IPS-18c (cell line): ENCODE results near the gene INHBC.

Experiments used
- H3K4me3 ChIP-seq: 2 replicates; pipeline ENCODE4 v1.7.0; 2013; ENCODE audit warnings: low read depth, mild to moderate bottlenecking, low read length, moderate library complexity; ENCODE audit not compliant: insufficient read depth
- H3K9me3 ChIP-seq: one replicate; pipeline ENCODE4 v1.6.1; 2013; ENCODE audit warnings: mild to moderate bottlenecking, low read length, moderate library complexity; ENCODE audit not compliant: control insufficient read depth, insufficient read depth

Gene INHBC

GRCh38 chr12:57471661-57472060 lies 37.1 kb downstream of the INHBC start:
- no peak overlapping the region for H3K4me3 ChIP-seq
- H3K9me3 ChIP-seq, result no peaks in the 10 kb centered on the region

DNA sequence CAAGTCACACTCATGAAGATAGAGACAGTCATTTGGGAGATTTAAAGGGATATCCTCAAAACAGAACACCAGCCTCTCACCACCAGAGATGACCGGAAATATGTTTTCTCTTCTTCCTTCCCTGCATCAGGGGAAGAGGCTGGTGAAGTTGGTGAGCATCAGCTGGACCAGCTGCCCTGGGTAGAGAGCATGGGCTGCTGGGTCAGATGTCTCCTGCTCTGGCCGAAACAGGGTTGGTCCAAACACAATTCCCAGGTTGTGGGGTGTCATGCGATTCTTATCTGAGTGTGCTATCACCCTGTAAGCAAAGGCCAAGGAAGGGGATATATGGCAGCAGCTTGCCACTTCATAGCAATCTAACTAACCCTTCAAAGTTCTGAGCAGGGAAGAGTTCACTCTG lies 37.8 kb downstream of the INHBC start:
- H3K9me3 ChIP-seq, result no peaks in the 10 kb centered on the region
- H3K4me3 ChIP-seq, result no peak overlapping the region

- Histone ChIP-seq H3K4me3 (no peak overlapping the region), H3K9me3 (no peaks in the 10 kb centered on the region)
Observed at GRCh38 chr12:57473392-57473791, 38.8 kb downstream of the INHBC start.

GRCh38 chr12:57473886-57474285 lies 39.3 kb downstream of the INHBC start:
- no peak overlapping the region for H3K4me3 ChIP-seq

GRCh38 chr12:57474430-57474829 lies 39.8 kb downstream of the INHBC start:
- Histone ChIP-seq H3K9me3 (no peaks in the 10 kb centered on the region), H3K4me3 (no peak overlapping the region)

More at GRCh38 chr12:57473886-57474285, 39.3 kb downstream of the INHBC start:
- H3K9me3 ChIP-seq, result no peaks in the 10 kb centered on the region

DNA sequence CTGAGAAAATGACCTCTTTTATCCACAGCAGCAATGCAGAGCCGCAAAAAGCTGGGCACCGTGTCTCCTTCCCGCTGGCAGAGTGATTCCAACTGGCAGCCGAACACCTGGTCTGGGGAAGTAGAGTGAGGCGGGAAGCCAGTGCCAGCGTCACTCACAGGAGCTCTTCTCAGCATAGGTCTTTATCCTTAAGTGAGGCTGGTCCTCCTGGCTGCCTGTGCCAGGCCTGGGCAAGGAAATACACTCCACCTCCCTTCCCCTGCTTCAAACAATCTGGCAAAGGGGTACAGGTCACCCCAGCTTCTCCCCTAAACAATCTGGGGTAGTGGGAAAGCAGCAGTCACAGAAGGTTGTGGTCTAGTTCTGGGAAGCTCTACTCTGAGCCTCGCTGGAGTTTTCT lies 40.3 kb downstream of the INHBC start:
- peak overlapping the region; percentile 55; the same call in 1 of the 2 replicates for H3K4me3 ChIP-seq

DNA sequence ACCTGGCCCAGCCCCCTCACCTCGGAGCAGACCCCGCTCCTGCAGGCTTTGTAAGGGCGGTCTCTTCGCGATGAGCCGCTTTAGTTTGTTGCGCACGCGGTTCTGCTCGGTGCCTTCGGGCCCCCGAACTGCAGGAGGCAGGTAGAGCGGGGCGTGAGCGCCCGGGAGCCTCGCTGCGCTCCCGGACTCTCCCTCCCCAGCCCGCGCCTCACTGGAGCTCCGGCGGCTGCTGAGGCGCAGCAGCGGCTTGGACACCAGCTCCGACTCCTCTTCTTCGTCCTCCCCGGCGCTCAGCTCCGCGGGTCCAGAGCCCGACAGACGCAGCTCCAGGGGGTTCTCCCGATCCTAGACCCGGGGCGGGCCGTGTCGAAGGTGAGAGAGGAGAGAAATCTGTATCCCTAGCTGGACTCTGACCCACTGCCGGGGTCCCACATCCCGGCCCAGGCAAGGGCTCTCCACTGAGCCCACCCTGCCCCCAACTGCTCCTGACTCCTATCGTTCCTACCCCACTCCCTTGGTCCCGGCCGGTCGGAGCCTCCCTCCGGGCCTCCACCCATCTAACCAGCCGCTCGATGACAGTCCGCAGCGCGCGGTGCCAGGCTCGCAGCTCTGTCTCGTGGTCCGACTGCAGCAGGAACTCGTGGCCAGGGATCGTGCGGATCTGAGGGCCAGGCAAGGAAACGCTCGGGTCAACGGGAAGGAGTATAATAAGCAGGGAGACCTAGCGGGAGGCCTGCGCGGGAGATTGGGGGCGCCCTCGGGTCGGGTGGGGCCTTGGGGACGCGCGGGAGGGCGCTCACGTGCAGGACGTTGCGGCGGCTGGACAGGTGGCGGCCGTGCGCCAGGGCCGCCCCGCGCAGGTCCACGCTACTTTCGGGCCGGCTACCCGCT lies 40.9 kb downstream of the INHBC start:
- Histone ChIP-seq H3K9me3 (no peaks in the 10 kb centered on the region), H3K4me3 (peak overlapping the region; percentile 55)

More for the DNA sequence above, 40.3 kb downstream of the INHBC start:
- no peaks in the 10 kb centered on the region for H3K9me3 ChIP-seq

DNA sequence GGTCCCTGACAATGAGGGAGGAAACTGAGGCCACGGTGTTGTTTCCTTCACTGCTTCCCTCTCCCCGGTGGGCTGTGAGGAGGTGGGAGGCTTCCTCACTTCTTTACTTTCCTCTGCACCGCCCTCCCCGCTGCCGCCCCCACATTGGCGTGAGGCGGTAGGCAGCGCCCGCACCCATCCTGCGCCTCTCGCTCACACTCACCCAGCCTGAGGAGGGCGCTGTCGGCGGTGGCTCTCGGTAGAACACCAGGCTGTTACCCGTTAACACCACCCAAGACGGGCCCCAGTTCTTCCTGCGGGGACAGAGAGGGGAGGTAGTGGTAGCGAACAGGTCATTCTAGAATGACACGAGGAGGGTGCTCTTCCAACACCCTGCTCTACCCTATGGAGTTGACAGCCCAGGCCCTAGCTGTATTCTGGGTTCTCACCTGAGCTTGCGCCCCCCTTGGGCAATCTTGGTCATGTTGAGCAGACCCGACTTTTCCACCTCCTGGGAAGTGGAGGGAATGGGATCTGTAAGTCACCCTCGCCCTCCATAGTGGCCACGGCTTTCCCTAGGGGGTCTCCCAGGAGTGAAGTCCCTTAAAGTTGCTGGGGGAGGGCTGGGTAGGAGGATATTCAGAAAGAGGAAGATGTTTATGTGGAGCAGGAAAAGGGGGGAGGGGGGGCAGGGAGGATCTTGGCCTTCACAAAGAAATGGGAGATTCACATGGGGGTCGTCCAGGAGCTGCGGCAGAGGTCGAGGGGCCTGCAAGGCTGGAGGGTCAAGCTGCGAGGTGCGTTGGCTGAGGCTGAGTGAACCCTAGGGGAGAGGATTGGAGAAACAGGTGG lies 41.8 kb downstream of the INHBC start:
- peak overlapping the region; percentile 55 for H3K4me3 ChIP-seq
- H3K9me3 ChIP-seq, result no peaks in the 10 kb centered on the region

DNA sequence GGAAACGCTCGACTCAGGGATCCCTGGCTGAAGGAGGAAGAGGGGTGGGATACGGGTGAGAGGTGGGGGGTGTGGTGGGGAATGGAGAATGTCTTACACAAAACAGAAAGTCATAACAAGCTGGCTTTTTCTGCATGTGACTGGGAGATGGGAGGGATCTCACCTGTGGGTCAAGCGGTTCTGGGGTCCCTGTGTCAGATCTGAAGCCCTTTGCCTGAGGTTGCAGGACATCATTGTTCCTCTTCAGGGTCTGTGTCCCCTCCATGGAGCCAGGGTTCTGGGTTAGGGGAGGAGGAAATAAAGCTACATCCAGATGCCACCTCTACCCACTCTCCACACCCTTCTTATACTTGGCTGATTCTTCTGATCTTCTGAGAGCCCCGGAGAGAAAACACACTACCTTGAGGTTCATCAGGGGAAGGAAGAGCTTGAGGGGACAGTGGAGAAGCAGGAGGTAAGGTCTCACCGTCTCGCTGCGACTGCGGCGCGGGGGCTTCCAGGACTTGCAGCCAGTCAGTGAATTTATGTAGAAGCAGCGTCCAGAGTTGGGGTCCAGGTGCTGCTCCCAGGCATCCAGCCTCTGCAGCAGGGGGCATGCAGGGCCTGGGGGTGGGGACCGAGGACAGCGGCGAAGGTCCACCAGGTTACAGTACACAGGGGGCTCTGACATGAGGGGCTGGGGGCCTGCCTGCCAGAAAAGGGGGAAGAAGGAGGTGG lies 42.6 kb downstream of the INHBC start:
- no peak overlapping the region for H3K4me3 ChIP-seq

DNA sequence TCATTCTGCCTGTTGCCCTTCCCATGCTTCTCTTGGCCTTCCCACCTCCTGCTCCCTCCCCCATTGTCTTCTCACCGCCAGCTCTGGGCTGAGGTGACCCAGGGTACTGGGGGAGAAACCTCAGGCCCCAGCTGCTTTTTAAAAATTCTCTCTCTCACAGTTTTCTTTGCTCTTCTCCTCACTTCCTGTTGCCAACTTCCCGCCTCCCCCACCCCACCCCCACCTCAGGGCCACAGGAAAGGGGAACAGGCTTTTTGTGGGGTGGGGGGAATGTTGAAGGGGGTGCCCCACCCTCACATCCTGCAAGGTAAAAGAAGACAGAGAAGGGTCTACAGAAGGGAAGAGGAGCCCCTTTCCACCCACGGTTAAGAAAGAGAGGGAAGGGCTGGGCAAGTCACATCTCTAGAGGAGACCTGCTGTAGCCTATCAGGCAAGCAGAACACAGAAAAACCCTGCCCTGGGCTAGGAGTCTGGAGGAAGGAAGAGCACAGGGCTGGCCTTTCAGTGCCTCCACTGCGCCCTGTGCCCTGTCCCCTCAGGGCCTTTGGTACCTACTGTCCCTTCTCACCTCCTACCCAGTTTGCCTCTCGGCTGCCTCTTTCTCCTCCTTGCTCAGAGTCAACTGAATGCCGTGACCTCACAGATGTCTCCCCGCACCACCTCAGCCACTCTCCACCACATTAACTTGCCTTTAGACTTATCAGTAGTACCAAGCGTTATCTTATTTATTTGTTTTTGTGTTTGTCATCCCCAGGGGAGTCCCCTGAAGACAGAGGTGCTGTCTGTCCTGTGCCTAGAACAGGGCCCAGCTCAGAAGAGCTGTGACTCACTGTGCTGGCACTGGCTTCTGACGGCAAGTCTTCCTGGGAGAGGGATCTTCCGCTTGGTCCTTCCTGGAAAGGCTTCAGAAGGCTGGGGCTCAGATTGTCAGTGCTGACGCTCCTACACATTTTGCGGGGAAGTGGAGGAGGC lies 43.4 kb downstream of the INHBC start:
- Histone ChIP-seq H3K4me3 (no peak overlapping the region), H3K9me3 (no peaks in the 10 kb centered on the region)

More for the DNA sequence above, 42.6 kb downstream of the INHBC start:
- H3K9me3 ChIP-seq, result no peaks in the 10 kb centered on the region

DNA sequence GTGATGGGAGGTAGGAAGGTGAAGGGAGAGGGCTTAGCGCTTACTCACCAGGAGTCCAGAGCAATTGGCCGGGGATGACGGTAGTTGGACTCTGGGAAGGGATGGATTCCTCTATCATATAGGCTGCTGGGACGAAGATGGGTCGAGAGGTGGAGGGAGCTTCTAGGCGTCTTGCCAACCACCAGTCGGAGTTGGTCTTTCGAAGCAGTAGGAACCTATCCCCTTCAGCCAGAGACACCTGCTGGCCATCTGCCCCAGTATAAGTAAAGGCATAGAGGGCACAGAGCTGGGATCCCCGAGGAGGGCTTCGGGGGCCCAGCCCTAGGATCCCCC lies 44.4 kb downstream of the INHBC start:
- Histone ChIP-seq H3K4me3 (no peak overlapping the region), H3K9me3 (no peaks in the 10 kb centered on the region)

GRCh38 chr12:57479376-57480115 lies 45.0 kb downstream of the INHBC start, which contains the start of gene ARHGAP9:
Gene ARHGAP9, minus strand, starts transcription at chr12:57479866. Its CDS starts 460 bp downstream, at chr12:57479406.
- Histone ChIP-seq H3K4me3 (no peak within 1 kb of the TSS), H3K9me3 (no peaks in the 10 kb centered on the region)

- H3K4me3 ChIP-seq, result no peak overlapping the region
- no peaks in the 10 kb centered on the region for H3K9me3 ChIP-seq
Observed at GRCh38 chr12:57481671-57482070, 47.1 kb downstream of the INHBC start.

DNA sequence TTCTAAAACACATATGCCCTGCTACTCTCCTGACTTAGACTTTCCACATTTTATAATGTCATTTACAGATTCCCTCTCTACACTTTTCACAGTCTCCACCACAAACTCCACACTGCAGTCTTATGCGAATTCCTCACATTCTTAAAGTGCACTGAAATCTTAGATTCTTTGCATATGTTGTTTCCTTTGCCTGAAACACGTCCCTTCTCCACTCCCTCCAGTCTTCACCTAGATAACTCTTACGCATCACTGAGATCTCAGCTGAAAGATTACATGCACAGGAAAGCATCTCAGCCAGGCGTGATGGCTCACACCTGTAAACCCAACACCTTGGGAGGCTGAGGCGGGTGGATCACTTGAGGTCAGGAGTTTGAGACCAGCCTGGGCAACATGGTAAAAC lies 48.9 kb downstream of the INHBC start:
- Histone ChIP-seq H3K9me3 (no peaks in the 10 kb centered on the region), H3K4me3 (no peak overlapping the region)

- no peak overlapping the region for H3K4me3 ChIP-seq
- H3K9me3 ChIP-seq, result no peaks in the 10 kb centered on the region
Observed at GRCh38 chr12:57485695-57486094, 51.1 kb downstream of the INHBC start.

GRCh38 chr12:57487055-57487596 lies 52.5 kb downstream of the INHBC start:
- H3K4me3 ChIP-seq, result no peak overlapping the region
- H3K9me3 ChIP-seq, result no peaks in the 10 kb centered on the region
